GM12872 (cell line): ENCODE measurements around the gene CA12.

Experiments used
- TF ChIP-seq, protein P1 (sequence below): IDR thresholded peaks from 3 replicates; pipeline ENCODE4 v1.5.1; 2011; ENCODE audit warnings: low read depth, mild to moderate bottlenecking, low read length, moderate library complexity; ENCODE audit not compliant: insufficient read depth

The CA12 gene

GRCh38 chr15:63318344-63318743, 63.3 kb downstream of the CA12 start:
- TF ChIP-seq, protein P1, sequence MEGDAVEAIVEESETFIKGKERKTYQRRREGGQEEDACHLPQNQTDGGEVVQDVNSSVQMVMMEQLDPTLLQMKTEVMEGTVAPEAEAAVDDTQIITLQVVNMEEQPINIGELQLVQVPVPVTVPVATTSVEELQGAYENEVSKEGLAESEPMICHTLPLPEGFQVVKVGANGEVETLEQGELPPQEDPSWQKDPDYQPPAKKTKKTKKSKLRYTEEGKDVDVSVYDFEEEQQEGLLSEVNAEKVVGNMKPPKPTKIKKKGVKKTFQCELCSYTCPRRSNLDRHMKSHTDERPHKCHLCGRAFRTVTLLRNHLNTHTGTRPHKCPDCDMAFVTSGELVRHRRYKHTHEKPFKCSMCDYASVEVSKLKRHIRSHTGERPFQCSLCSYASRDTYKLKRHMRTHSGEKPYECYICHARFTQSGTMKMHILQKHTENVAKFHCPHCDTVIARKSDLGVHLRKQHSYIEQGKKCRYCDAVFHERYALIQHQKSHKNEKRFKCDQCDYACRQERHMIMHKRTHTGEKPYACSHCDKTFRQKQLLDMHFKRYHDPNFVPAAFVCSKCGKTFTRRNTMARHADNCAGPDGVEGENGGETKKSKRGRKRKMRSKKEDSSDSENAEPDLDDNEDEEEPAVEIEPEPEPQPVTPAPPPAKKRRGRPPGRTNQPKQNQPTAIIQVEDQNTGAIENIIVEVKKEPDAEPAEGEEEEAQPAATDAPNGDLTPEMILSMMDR, result no peak

- TF ChIP-seq, protein P1, result no peak
These were observed 67.2 kb downstream of the CA12 start for GRCh38 chr15:63314409-63314808.

- TF ChIP-seq, protein P1, result no peak
These were observed 67.8 kb downstream of the CA12 start for GRCh38 chr15:63313825-63314224.

GRCh38 chr15:63312286-63312685, 69.4 kb downstream of the CA12 start:
- TF ChIP-seq, protein P1, result no peak

DNA sequence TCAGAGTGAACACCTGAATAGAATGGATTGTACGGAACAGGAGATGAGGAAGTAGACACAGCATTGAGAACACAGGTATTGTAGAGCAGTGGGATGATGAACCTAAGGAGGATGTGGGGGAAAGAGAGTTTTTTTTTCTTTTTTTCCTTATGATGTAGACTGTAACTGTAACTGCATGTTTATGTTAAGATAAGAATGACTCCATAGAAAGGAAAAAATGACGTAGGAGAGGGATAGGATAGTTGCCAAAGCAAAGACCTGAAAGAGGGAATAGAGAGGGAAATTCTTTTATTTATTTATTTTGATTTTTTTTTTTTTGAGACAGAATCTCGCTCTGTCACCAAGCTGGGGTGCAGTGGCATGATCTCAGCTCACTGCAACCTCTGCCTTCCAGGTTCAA, 71.0 kb downstream of the CA12 start:
- TF ChIP-seq, protein P1, result no peak

GRCh38 chr15:63308947-63309346, 72.7 kb downstream of the CA12 start:
- TF ChIP-seq, protein P1, result no peak

DNA sequence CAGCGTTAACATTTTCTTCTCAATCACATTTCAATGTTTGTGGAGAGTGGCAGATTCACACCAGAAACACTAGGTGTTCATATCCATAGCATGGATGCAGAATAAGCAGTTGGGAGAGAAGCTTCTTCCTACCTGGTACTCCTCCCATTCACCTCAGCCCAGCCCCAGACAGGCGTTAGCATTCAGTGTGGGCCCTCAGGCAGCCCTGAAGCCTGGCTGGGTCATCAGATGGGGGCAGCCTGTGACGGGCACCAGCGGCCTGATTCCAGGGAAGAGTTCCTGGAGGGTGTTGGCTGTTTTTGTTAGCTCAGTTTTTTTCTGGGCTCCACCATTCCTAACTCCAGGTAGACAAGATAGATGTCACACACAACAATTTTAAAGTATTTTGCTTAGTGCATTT, 73.2 kb downstream of the CA12 start:
- TF ChIP-seq, protein P1, result no peak
